GM18868 (cell line): ENCODE data around the gene CEP43.

Experiments
- ATAC-seq: cut with Tn5 transposase; IDR thresholded peaks from one replicate; pipeline ENCODE4 v1.9.1; 2021; ENCODE audit warnings: mild to moderate bottlenecking, moderate library complexity; ENCODE audit not compliant: unreplicated experiment

CEP43 gene

DNA sequence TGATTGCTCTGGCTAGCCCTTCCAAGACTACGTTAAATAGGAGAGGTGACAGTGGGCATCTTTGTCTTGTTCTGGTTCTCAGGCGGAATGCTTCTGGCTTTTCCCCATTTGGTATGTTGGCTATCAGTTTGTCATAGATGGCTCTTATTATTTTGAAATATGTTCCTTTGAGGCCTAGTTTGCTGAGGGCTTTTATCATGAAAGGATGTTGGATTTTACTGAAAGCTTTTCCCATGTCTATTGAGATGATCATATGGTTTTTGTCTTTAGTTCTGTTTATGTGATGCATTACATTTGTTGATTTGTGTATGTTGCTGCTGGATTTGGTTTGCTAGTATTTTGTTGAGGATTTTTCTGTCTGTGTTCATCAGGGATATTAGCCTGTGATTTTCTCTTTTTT lies 32.9 kb upstream of the CEP43 start:
- no peak for ATAC-seq

- no peak for ATAC-seq
Observed at GRCh38 chr6:166969390-166970002, 29.7 kb upstream of the CEP43 start.

- no peak for ATAC-seq
Observed at GRCh38 chr6:166970091-166970490, 29.1 kb upstream of the CEP43 start.

DNA sequence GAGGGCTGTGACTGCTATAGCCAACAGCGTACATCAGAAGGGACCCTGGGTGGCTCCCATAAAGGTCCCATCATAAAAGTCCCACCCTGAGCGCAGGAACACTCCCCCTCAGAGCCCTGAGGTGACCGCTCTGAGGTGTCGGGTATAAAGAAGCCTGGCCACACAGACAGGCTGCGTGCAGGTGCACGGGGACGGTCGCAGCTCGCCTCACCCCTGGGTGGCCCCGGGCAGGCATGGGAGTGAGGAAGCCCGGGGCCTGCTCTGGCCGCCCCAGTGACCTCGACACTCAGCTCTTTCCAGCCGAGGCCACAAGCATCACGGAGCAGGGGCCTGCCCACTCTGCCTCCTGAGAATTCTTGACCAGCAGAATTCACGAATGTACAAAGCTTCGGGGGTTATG lies 28.4 kb upstream of the CEP43 start:
- ATAC-seq: no peak

DNA sequence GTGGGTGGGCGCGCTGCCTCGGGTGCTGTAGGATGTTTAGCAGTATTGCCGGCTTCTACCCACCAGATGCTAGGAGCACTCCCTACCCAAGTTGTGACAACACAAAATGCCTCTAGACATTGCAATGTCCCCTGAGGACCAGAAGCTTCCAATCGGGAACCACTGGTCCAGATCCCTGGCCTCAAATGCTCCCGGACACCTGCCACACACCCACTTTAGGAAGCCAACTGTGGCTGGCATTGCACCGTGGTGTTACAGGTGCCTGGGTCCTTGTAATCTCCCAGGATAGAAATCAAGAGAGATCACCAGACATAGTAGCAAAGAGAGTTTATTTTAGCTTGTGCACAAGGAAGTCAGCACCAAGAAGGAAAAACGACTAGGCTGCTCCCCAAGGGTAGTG lies 27.9 kb upstream of the CEP43 start:
- ATAC-seq: no peak

- ATAC-seq: no peak
Observed at GRCh38 chr6:166972101-166972500, 27.1 kb upstream of the CEP43 start.

DNA sequence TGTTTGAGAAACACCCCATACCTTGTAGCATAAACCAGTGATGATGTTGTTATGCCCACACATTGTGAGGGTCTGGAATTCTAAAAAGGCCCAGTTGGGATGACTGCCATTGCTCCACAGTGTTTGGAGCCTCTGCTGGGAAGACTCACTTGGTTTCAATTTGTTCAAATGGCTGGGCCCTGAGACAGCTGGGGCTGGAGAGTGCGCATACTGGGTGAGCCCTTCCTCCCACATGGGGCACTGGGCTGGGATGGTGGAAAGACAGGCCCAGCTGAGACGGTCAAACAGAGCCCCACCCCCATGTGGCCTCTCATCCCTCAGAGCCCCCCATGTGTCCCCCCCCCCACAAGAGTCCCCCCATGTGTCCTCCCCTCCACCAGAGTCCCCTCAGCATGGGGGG lies 22.6 kb upstream of the CEP43 start:
- no peak for ATAC-seq

GRCh38 chr6:166977621-166978525 lies 21.3 kb upstream of the CEP43 start:
- ATAC-seq: no peak

DNA sequence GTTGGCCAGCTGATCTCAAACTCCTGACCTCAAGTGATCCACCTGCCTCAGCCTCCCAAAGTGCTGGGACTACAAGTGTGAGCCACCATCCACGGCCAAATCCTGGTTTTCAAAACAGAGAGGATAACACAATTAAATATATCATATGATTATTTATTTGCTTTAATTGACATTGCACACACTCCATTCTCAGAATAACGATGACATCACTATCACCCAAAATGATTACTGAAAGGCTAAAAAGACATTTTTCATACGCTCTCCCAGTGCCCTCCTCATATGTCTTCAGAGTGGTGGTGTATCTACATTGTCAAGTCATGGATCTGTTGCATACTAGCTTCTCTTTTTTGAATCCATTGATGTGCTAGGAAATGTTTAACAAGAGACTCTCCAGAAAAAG lies 18.5 kb upstream of the CEP43 start:
- no peak for ATAC-seq

- no peak for ATAC-seq
Observed at GRCh38 chr6:166987448-166987847, 11.7 kb upstream of the CEP43 start.

GRCh38 chr6:166987930-166988329 lies 11.3 kb upstream of the CEP43 start:
- no peak for ATAC-seq

- ATAC-seq: no peak
Observed at GRCh38 chr6:166988674-166989201, 10.5 kb upstream of the CEP43 start.

DNA sequence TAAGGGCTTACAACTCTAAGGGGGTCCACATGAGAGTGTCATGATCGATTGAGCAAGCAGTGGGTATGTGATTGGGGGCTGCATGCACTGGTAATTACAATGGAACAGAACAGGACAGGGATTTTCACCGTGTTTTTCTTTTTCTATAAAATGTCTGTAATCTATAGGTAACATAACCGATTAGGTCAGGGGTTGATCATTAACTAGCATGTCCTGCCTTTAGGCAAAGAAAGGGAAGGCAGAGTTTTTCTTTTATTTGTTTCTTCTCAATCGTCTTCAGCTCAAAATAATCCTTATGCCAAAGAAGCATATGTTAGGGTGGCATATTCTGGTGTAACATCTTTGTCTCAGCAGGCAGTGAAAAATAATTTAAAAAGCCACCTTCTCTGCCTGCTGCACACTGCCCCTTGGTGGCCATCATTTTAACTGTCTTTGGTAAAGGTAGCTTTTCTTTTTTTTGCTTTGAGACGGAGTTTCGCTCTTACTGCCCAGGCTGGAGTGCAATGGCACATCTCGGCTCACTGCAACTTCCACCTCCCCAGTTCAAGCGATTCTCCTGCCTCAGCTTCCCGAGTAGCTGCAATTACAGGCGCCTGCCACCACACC lies 9.7 kb upstream of the CEP43 start:
- peak; percentile 72 for ATAC-seq

DNA sequence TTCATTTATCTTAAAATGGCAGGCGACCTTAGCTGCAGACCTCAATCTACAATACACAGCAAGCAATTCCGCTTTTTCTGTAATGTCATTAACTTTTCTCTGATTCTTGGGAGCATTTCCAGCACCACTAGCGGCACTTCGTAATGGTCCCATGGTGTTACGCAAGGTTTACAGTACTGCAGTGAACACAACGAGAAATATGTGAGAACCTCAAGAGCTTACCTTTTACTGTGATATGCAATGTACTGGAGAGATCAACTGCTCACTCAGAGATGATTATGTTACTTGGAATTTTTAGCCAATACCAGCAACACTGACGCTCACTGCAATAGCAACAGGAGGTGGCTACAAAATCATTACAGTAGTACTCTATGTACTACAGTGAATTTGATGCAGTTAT lies 2.8 kb upstream of the CEP43 start:
- no peak for ATAC-seq

GRCh38 chr6:166997348-166997747 lies 1.8 kb upstream of the CEP43 start:
- no peak for ATAC-seq

DNA sequence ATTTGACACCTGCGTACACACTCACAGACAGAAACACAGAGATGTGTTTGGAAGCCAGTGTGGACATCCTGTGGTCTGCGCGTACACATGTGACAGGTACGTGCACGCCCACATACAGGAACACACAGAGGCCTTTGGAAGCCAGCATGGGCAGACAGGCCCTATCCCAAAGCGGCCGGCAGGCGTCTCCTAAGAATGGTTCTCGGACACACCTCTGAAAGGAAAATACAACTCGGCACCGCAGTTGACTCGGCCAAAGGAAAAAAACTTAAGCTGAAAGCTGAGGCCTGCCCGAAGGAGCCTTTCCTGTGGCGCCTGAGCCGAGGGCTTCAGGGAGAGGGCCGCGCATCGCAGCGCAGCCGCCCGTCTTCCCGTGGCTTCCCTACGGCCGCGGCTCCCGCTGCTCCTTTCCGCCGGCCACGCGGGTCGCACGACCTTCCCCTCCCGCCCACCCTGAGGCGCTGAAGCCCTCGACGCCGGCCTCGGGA lies 1.4 kb upstream of the CEP43 start:
- peak; percentile 36 for ATAC-seq

GRCh38 chr6:166998256-166999144 lies 697 bp upstream of the CEP43 start:
- peak; percentile 2 for ATAC-seq

DNA sequence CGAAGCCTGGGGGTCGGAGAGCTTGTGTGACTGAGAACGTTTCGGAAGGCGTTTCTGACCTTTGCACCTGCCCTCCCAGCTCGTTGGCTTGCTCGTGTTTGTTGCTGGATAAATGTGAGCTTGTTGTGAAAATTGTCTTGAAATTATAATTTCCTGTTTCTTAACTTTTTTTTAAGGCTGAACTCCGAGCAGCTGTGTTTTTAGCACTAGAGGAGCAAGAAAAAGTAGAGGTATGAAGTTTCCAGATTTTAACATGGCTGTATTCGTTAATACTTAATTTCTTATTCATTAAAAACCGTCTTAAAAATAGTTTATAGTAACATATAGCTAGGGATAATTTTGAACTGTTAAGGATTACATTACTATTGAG lies 672 bp downstream of the CEP43 start:
- no peak for ATAC-seq

DNA sequence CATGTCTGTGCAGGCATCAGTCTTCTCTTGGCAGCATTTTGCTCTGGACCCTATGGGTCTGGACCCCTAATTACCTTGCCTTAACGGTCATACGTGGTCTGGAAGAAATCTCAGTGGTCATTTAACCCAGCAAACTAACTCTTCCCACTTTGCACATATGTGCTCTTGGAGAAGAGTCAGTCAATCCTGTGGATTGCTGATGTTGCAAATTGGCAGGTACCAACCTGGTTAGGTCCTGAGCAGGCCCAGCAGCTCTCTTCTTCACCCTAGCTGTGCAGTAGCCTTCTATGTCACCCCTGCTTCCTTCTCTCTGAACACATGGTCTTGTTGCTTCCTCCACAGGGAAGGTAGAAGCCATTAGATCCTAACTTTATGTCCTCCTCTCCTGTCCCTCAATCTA lies 1.6 kb downstream of the CEP43 start:
- ATAC-seq: no peak

DNA sequence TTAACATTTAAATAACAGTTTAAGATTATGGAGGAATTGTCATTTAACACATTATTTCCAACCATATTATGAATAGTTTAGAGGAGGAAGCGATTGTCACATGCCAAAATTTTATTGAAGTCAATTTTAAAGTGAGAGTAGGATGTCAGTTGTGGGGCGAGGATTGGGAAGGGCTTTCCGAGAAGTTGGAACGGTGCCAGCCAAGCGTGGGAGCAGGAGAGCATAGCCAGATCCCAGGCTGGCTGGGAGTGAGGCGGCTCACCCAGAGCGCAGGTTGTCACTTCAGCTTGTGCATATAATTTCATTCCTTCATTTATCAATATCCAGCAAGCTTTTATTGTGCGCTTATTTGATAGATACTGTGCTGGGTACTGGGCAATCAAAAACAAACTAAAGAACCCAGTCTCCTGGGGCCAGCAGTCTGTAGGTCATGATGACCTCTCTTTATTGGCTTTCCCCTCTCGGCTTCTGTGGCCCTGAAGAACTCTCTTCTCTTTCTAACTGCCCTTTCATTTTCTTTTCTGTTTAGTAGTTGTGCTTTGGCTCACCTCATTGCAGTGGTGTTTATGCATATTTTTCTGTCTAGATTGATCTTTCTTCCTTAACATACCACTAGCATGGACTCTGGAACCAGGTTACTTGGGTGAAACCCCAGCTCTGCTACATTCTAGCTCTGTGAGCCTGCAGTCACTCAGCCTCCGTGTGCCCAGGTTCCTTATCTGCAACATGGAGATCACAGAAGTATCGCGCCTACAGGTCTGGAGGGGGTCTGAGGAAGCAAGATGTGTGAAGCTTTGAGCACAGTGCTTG lies 6.4 kb downstream of the CEP43 start:
- no peak for ATAC-seq
